SK-N-SH (cell line): ENCODE measurements around the gene PRKRIP1. TPM values are rescaled to one million over a fixed set of nuclear protein-coding genes. Genes with fewer than 3 reads are reported as not detected.
"Not testable (repeated sequence)": the region's sequence is repeated elsewhere in the genome, so short reads cannot be mapped to it uniquely, and the experiment has no call there.

ENCODE experiments used
- CTCF ChIA-PET: fragments of 300-600, 350-600 bp; formaldehyde crosslinking; extraction: SDS; loops from one replicate; lab custom pipeline; 2021; lab: Yijun Ruan, JAX
- POLR2A ChIA-PET: fragments of 350-600 bp; sonication (Branson Sonifier 250); formaldehyde crosslinking; extraction: SDS; loops from one replicate; lab custom pipeline; 2020; ENCODE audit warnings: antibody characterized with exemption, inconsistent platforms; lab: Yijun Ruan, JAX
- DNase-seq: peaks from one replicate; pipeline ENCODE4 v3.0.0; 2012
- H2AFZ ChIP-seq: fragments of 200-600 bp; sonication (generic); 2 replicates; pipeline ENCODE4 v1.8.1; 2016; ENCODE audit warnings: antibody characterized with exemption, mild to moderate bottlenecking, low read depth
- H3F3A ChIP-seq: fragments of 200-600 bp; sonication (generic); replicated peaks from 2 replicates; pipeline ENCODE3; 2016; ENCODE audit warnings: antibody characterized with exemption, mild to moderate bottlenecking; ENCODE audit not compliant: insufficient read depth
- H3K27ac ChIP-seq, 2 experiments: fragments of 200-500 bp in 1 of 2; fragments of 200-600 bp in 1 of 2; sonication (Bioruptor generic) in 1 of 2; sonication (generic), shearing (Covaris generic) in 1 of 2; 2 replicates each; pipeline versions ENCODE4 v1.5.1 to v1.6.1; 2014 to 2016; ENCODE audit warnings: low read depth in 2 of 2, inconsistent platforms in 1 of 2, low read length in 1 of 2, mild to moderate bottlenecking in 1 of 2, mixed read lengths in 1 of 2
- H3K27me3 ChIP-seq: fragments of 200-600 bp; sonication (generic), shearing (Covaris generic); 2 replicates; pipeline ENCODE4 v1.6.1; 2016; ENCODE audit warnings: mixed run types; ENCODE audit not compliant: insufficient read depth
- H3K36me3 ChIP-seq, 2 experiments: fragments of 200-500 bp in 1 of 2; fragments of 200-600 bp in 1 of 2; sonication (Bioruptor generic) in 1 of 2; sonication (generic) in 1 of 2; replicated peaks in 1 of 2; 2 replicates each; pipeline versions ENCODE3 to v1.5.1; 2014 to 2016; ENCODE audit warnings: low read length in 1 of 2, mild to moderate bottlenecking in 1 of 2; ENCODE audit not compliant: insufficient read depth in 2 of 2, control insufficient read depth in 1 of 2
- H3K4me1 ChIP-seq, 2 experiments: fragments of 200-500 bp in 1 of 2; fragments of 200-600 bp in 1 of 2; sonication (Bioruptor generic) in 1 of 2; sonication (generic), shearing (Covaris generic) in 1 of 2; 2 replicates each; pipeline versions ENCODE4 v1.5.1 to v1.6.1; 2014 to 2016; ENCODE audit warnings: low read depth in 1 of 2, low read length in 1 of 2, mixed run types in 1 of 2; ENCODE audit not compliant: insufficient read depth in 2 of 2, control insufficient read depth in 1 of 2
- H3K4me2 ChIP-seq: fragments of 200-600 bp; sonication (generic), shearing (Covaris generic); 2 replicates; pipeline ENCODE4 v1.6.1; 2017; ENCODE audit warnings: mixed run types
- H3K4me3 ChIP-seq, 2 experiments: fragments of 200-500 bp in 1 of 2; fragments of 200-600 bp in 1 of 2; sonication (Bioruptor generic) in 1 of 2; sonication (generic), shearing (Covaris generic) in 1 of 2; 2 replicates each; pipeline versions ENCODE4 v1.5.1 to v1.8.1; 2014 to 2016; ENCODE audit warnings: low read depth in 2 of 2, inconsistent platforms in 1 of 2, low read length in 1 of 2, mild to moderate bottlenecking in 1 of 2, mixed read lengths in 1 of 2, moderate library complexity in 1 of 2
- H3K79me2 ChIP-seq: fragments of 200-600 bp; sonication (generic); 2 replicates; pipeline ENCODE4 v1.8.1; 2017; ENCODE audit warnings: mild to moderate bottlenecking; ENCODE audit not compliant: insufficient read depth
- H3K9ac ChIP-seq: fragments of 200-600 bp; sonication (generic); 2 replicates; pipeline ENCODE4 v1.6.1; 2017; ENCODE audit warnings: mixed run types
- H3K9me2 ChIP-seq: fragments of 200-600 bp; sonication (generic); 2 replicates; pipeline ENCODE4 v1.6.1; 2017; ENCODE audit warnings: mixed run types
- H3K9me3 ChIP-seq: fragments of 200-600 bp; sonication (generic); 2 replicates; pipeline ENCODE4 v1.6.1; 2017; ENCODE audit warnings: mixed run types, mild to moderate bottlenecking, moderate library complexity
- H4K20me1 ChIP-seq: fragments of 200-600 bp; sonication (generic); 2 replicates; pipeline ENCODE4 v1.6.1; 2017; ENCODE audit warnings: mild to moderate bottlenecking, mixed run types; ENCODE audit not compliant: insufficient read depth
- CHD2 ChIP-seq: fragments of 150-350 bp; IDR thresholded peaks from 2 replicates; pipeline ENCODE4 v1.6.1; 2018; ENCODE audit warnings: low read length; ENCODE audit not compliant: partially characterized antibody
- CTCF ChIP-seq: fragments of 200-600 bp; sonication (generic); IDR thresholded peaks from 2 replicates; pipeline ENCODE4 v1.6.1; 2017; ENCODE audit warnings: antibody characterized with exemption, mild to moderate bottlenecking, moderate library complexity
- ELF1 ChIP-seq: IDR thresholded peaks from 2 replicates; pipeline ENCODE4 v1.4.0; 2012
- EP300 ChIP-seq, 2 experiments: IDR thresholded peaks; 2 replicates each; pipeline versions ENCODE4 v1.4.0 to v1.6.1; 2012; ENCODE audit warnings: borderline replicate concordance in 1 of 2, low read depth in 1 of 2, low read length in 1 of 2
- EZH2phosphoT487 ChIP-seq: fragments of 200-600 bp; sonication (generic); IDR thresholded peaks from 2 replicates; pipeline ENCODE4 v1.6.1; 2017; ENCODE audit warnings: low read depth, mixed run types, mild to moderate bottlenecking, antibody characterized with exemption, moderate library complexity, borderline replicate concordance
- FOSL2 ChIP-seq: IDR thresholded peaks from 2 replicates; pipeline ENCODE4 v1.4.0; 2012; ENCODE audit warnings: low read depth, mild to moderate bottlenecking, moderate library complexity, borderline replicate concordance
- IRF3 ChIP-seq: fragments of 150-350 bp; IDR thresholded peaks from 2 replicates; pipeline ENCODE4 v1.6.1; 2016; ENCODE audit warnings: mild to moderate bottlenecking, low read depth, low read length
- MAX ChIP-seq: IDR thresholded peaks from 2 replicates; pipeline ENCODE4 v1.4.0; 2012; ENCODE audit warnings: low read depth
- MXI1 ChIP-seq: IDR thresholded peaks from 2 replicates; pipeline ENCODE4 v1.6.1; 2012; ENCODE audit warnings: mild to moderate bottlenecking, low read depth, low read length, improper control_type of control experiment
- NRF1 ChIP-seq: IDR thresholded peaks from 2 replicates; pipeline ENCODE4 v1.6.1; 2012; ENCODE audit warnings: low read depth, mild to moderate bottlenecking, low read length
- RAD21 ChIP-seq: IDR thresholded peaks from 2 replicates; pipeline ENCODE4 v1.6.1; 2012; ENCODE audit warnings: mild to moderate bottlenecking, low read length
- REST ChIP-seq: IDR thresholded peaks from 2 replicates; pipeline ENCODE4 v1.6.1; 2012; ENCODE audit warnings: mild to moderate bottlenecking, low read depth, low read length, moderate library complexity
- RFX5 ChIP-seq: IDR thresholded peaks from 2 replicates; pipeline ENCODE4 v1.6.1; 2012; ENCODE audit warnings: mild to moderate bottlenecking, improper control_type of control experiment, low read length
- RXRA ChIP-seq: IDR thresholded peaks from 2 replicates; pipeline ENCODE4 v1.4.0; 2012; ENCODE audit warnings: low read depth, mild to moderate bottlenecking, borderline replicate concordance
- SIN3A ChIP-seq: IDR thresholded peaks from 2 replicates; pipeline ENCODE4 v1.6.1; 2012; ENCODE audit warnings: low read depth, mild to moderate bottlenecking, low read length, moderate library complexity, borderline replicate concordance
- SMC3 ChIP-seq: IDR thresholded peaks from 2 replicates; pipeline ENCODE4 v1.6.1; 2012; ENCODE audit warnings: low read depth, low read length, improper control_type of control experiment
- TAF1 ChIP-seq: IDR thresholded peaks from 2 replicates; pipeline ENCODE4 v1.6.1; 2012; ENCODE audit warnings: low read depth, mild to moderate bottlenecking, low read length, moderate library complexity, borderline replicate concordance
- TEAD4 ChIP-seq: IDR thresholded peaks from 2 replicates; pipeline ENCODE4 v1.4.0; 2012; ENCODE audit warnings: mild to moderate bottlenecking, borderline replicate concordance; ENCODE audit not compliant: insufficient read depth
- USF2 ChIP-seq: fragments of 150-350 bp; IDR thresholded peaks from 2 replicates; pipeline ENCODE4 v1.6.1; 2017; ENCODE audit warnings: antibody characterized with exemption, low read length, low read depth, borderline replicate concordance
- WGBS: methylation state at CpG from one replicate; pipeline ENCODE4 v1.1.6; 2017; ENCODE audit warnings: low lambda C conversion rate; 5-methylcytosine and 5-hydroxymethylcytosine counted together
- polyA plus RNA-seq, 3 experiments: library from polyadenylated mRNA; depleted of rRNA; stranded (reverse); fragments of >200 nt; gene quantifications; 2 replicates each; pipeline ENCODE4 v1.2.3, GENCODE V29; 2012

Gene PRKRIP1
- polyA plus RNA-seq, 1 of the 3 experiments (the other 2 are of a cell fraction), result 41.2 TPM

GRCh38 chr7:102408530-102408929 is 12.4 kb downstream of the PRKRIP1 start:
- H2AFZ ChIP-seq, H3K4me3 ChIP-seq, H3K9me3 ChIP-seq, H3K9me2 ChIP-seq, CTCF ChIA-PET, H3K9ac ChIP-seq, DNase-seq, H3K4me2 ChIP-seq, H3K27ac ChIP-seq, H3K27me3 ChIP-seq, H3K4me1 ChIP-seq, POLR2A ChIA-PET: not testable (repeated sequence)
- Histone ChIP-seq H3K79me2 (peaks cover 44% of the 10 kb centered on the region), H4K20me1 (peaks cover 21% of the 10 kb centered on the region), H3K36me3 (peaks cover 74 to 89% of the 10 kb centered on the region in 2 experiments), H3F3A (peaks cover 10% of the 10 kb centered on the region)
- 94% methylated on average over 6 of the region's 6 CpGs for WGBS

- WGBS, result 98% methylated on average over 4 of the region's 4 CpGs
- DNase-seq, result no peak
- TF ChIP-seq TAF1 (no peak), RXRA (no peak), ELF1 (no peak), FOSL2 (no peak), SMC3 (no peak), EZH2phosphoT487 (no peak), MAX (no peak), EP300 (IDR thresholded peaks at IDR 0.05; ENCODE audit: borderline replicate concordance in 1 of 2, low read depth in 1 of 2, low read length in 1 of 2) (no peak), NRF1 (no peak), CTCF (no peak), USF2 (no peak), CHD2 (no peak), MXI1 (no peak), IRF3 (no peak), TEAD4 (no peak), REST (no peak), SIN3A (no peak), RFX5 (no peak), RAD21 (no peak)
- Histone ChIP-seq H3K9ac (no peak overlapping the region), H3F3A (peaks cover 5% of the 10 kb centered on the region), H4K20me1 (peaks cover 21% of the 10 kb centered on the region), H3K27ac (no peak overlapping the region), H2AFZ (no peak overlapping the region), H3K4me3 (no peak overlapping the region), H3K36me3 (peaks cover 71 to 95% of the 10 kb centered on the region in 2 experiments), H3K9me2 (no peaks in the 10 kb centered on the region), H3K4me2 (no peak overlapping the region), H3K9me3 (no peaks in the 10 kb centered on the region), H3K79me2 (peaks cover 48% of the 10 kb centered on the region), H3K27me3 (no peaks in the 10 kb centered on the region), H3K4me1 (no peaks in the 10 kb centered on the region)
- CTCF ChIA-PET, result interaction anchor here (0.6 to 1.4 kb wide), 6 partner anchors 11 to 130 kb away, joined by 3 to 5 read pairs (median 3); no protein-coding TSS in a partner anchor
- POLR2A ChIA-PET, result no interaction called here
These were observed 13.2 kb downstream of the PRKRIP1 start for GRCh38 chr7:102409340-102409739.
